ENCODE results near the gene ST6GAL1. TPM values are rescaled to one million over a fixed set of nuclear protein-coding genes. Genes with fewer than 3 reads are reported as not detected.

The ST6GAL1 gene
- total and polyA plus RNA-seq, 2 of the 13 experiments (the other 11 are each of a cell fraction or from before 2014, with no cell fraction given) = 79.9 to 164 TPM

DNA sequence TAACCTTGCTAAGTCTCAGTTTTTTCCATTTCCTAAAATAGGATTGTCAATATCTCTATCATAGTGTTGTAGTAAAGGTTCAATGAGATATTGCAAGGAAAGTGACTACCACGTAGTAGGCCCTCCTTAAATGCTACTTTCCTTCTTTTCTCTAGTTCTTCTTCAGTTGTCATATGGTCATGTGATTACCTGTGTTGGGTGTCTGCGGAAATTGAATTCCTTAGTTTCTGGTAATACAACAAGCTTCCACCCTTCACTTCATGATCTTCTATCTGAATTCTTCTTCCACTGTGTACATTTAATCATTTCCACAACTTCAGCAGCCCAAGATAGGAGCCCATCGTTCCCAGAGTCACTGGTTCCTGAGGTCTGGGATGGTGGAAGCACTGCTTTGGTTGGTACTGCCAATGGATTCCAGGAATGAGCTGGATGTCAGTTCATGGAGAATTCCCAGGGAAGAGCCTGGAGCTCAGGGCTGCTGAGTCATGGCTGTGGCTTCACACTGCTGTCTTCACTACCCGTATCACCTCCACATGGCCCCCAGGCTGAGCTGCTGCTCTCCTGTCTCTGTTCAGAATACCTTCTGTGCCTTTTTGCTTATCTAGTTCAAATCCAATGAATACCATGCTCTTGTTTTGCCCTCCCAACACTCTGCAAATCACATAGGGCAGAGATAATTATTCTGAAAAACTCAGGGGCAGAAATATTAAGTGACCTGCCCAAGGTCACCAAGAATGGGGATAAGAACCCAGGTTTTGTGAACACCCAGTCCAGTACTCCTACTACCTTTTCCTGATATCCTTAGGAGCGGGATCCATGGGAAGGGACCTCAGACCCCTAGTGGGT lies 110.4 kb downstream of the ST6GAL1 start (continued):
- peak; percentile 88 for TF ChIP-seq MAFG (CRISPR knock-in tag; IDR thresholded peaks at IDR 0.05)
- TF ChIP-seq ZSCAN12 (CRISPR knock-in tag; IDR thresholded peaks at IDR 0.05) = no peak
- TF ChIP-seq ZNF558 (CRISPR knock-in tag; IDR thresholded peaks at IDR 0.05; ENCODE audit: borderline replicate concordance) = no peak
- TF ChIP-seq RAD21 (CRISPR knock-in tag; IDR thresholded peaks at IDR 0.05) = 0 out of 2 replicates have a peak, but pooled peaks have one; percentile 12
- no peak for TF ChIP-seq ZNF101 (CRISPR knock-in tag; IDR thresholded peaks at IDR 0.05; ENCODE audit: borderline replicate concordance, low read depth)
- TF ChIP-seq RBAK (CRISPR knock-in tag; IDR thresholded peaks at IDR 0.05) = no peak
- TF ChIP-seq BCL6 (CRISPR knock-in tag; IDR thresholded peaks at IDR 0.05) = no peak
- TF ChIP-seq, protein P1, sequence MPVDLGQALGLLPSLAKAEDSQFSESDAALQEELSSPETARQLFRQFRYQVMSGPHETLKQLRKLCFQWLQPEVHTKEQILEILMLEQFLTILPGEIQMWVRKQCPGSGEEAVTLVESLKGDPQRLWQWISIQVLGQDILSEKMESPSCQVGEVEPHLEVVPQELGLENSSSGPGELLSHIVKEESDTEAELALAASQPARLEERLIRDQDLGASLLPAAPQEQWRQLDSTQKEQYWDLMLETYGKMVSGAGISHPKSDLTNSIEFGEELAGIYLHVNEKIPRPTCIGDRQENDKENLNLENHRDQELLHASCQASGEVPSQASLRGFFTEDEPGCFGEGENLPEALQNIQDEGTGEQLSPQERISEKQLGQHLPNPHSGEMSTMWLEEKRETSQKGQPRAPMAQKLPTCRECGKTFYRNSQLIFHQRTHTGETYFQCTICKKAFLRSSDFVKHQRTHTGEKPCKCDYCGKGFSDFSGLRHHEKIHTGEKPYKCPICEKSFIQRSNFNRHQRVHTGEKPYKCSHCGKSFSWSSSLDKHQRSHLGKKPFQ (CRISPR knock-in tag; IDR thresholded peaks at IDR 0.05; ENCODE audit: insufficient replicate concordance) = peak; percentile 72
- TF ChIP-seq ZNF570 (CRISPR knock-in tag; IDR thresholded peaks at IDR 0.05; ENCODE audit: borderline replicate concordance) = no peak
- peak; percentile 55 for TF ChIP-seq TEAD3 (CRISPR knock-in tag; optimal IDR thresholded peaks at IDR 0.05; ENCODE audit: borderline replicate concordance)
- TF ChIP-seq, protein P2, sequence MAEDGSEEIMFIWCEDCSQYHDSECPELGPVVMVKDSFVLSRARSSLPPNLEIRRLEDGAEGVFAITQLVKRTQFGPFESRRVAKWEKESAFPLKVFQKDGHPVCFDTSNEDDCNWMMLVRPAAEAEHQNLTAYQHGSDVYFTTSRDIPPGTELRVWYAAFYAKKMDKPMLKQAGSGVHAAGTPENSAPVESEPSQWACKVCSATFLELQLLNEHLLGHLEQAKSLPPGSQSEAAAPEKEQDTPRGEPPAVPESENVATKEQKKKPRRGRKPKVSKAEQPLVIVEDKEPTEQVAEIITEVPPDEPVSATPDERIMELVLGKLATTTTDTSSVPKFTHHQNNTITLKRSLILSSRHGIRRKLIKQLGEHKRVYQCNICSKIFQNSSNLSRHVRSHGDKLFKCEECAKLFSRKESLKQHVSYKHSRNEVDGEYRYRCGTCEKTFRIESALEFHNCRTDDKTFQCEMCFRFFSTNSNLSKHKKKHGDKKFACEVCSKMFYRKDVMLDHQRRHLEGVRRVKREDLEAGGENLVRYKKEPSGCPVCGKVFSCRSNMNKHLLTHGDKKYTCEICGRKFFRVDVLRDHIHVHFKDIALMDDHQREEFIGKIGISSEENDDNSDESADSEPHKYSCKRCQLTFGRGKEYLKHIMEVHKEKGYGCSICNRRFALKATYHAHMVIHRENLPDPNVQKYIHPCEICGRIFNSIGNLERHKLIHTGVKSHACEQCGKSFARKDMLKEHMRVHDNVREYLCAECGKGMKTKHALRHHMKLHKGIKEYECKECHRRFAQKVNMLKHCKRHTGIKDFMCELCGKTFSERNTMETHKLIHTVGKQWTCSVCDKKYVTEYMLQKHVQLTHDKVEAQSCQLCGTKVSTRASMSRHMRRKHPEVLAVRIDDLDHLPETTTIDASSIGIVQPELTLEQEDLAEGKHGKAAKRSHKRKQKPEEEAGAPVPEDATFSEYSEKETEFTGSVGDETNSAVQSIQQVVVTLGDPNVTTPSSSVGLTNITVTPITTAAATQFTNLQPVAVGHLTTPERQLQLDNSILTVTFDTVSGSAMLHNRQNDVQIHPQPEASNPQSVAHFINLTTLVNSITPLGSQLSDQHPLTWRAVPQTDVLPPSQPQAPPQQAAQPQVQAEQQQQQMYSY (CRISPR knock-in tag; IDR thresholded peaks at IDR 0.05) = peak; percentile 87
- no peak for TF ChIP-seq MEF2D (CRISPR knock-in tag; IDR thresholded peaks at IDR 0.05)
- no peak for TF ChIP-seq ZNF10 (CRISPR knock-in tag; IDR thresholded peaks at IDR 0.05; ENCODE audit: borderline replicate concordance, low read depth)
- no peak for TF ChIP-seq ZSCAN25 (CRISPR knock-in tag; IDR thresholded peaks at IDR 0.05)
- TF ChIP-seq ZSCAN22 (CRISPR knock-in tag; IDR thresholded peaks at IDR 0.05) = no peak
- 0 out of 2 replicates have a peak, but pooled peaks have one; percentile 5 for TF ChIP-seq ZNF33B (CRISPR knock-in tag; IDR thresholded peaks at IDR 0.05)
- peak; percentile 13 for TF ChIP-seq TBL1XR1 (IDR thresholded peaks at IDR 0.05; ENCODE audit: borderline replicate concordance, low read length, partially characterized antibody)
- peak; percentile 79; the same call in 1 of the 2 replicates for TF ChIP-seq ZBTB7B (CRISPR knock-in tag; IDR thresholded peaks at IDR 0.05)
- TF ChIP-seq, protein P3, sequence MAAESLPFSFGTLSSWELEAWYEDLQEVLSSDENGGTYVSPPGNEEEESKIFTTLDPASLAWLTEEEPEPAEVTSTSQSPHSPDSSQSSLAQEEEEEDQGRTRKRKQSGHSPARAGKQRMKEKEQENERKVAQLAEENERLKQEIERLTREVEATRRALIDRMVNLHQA (CRISPR knock-in tag; IDR thresholded peaks at IDR 0.05) = no peak
- TF ChIP-seq MXI1 (IDR thresholded peaks at IDR 0.05; ENCODE audit: borderline replicate concordance, low read depth, low read length) = peak; percentile 58; the same call in 2 of the 3 replicates
- TF ChIP-seq SPEN (CRISPR knock-in tag; IDR thresholded peaks at IDR 0.05; ENCODE audit: low read depth) = peak; percentile 42; the same call in 1 of the 2 replicates
- TF ChIP-seq ZC3H13 (CRISPR knock-in tag; IDR thresholded peaks at IDR 0.05) = no peak
- TF ChIP-seq ZNF264 (CRISPR knock-in tag; IDR thresholded peaks at IDR 0.05) = no peak
- no peak for TF ChIP-seq ARNT (IDR thresholded peaks at IDR 0.05)
- TF ChIP-seq, protein P4, sequence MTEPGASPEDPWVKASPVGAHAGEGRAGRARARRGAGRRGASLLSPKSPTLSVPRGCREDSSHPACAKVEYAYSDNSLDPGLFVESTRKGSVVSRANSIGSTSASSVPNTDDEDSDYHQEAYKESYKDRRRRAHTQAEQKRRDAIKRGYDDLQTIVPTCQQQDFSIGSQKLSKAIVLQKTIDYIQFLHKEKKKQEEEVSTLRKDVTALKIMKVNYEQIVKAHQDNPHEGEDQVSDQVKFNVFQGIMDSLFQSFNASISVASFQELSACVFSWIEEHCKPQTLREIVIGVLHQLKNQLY (CRISPR knock-in tag; IDR thresholded peaks at IDR 0.05) = no peak

All from HepG2 (cell line).